ENCODE data around the gene NRM.

NRM gene

GRCh38 chr6:30688569-30688968, 2.2 kb downstream of the NRM start:
- DNase-seq (ENCODE audit: low spot score) = no peak

GRCh38 chr6:30687659-30688431, 2.9 kb downstream of the NRM start:
- DNase-seq (ENCODE audit: low spot score) = peak; percentile 59

GRCh38 chr6:30686908-30687658, 3.7 kb downstream of the NRM start:
- DNase-seq (ENCODE audit: low spot score) = peak; percentile 96

- peak; percentile 90 for DNase-seq (ENCODE audit: low spot score)
These were observed 4.5 kb downstream of the NRM start, which contains the start of gene PPP1R18 for GRCh38 chr6:30686009-30686907. PPP1R18 (minus strand) TSS chr6:30686645; CDS start chr6:30686018, 627 bp downstream.

- peak; percentile 34 for DNase-seq (ENCODE audit: low spot score)
These were observed 5.4 kb downstream of the NRM start for GRCh38 chr6:30685157-30686008.

- DNase-seq (ENCODE audit: low spot score) = peak; percentile 55
These were observed 6.2 kb downstream of the NRM start for GRCh38 chr6:30684386-30685156.

- DNase-seq (ENCODE audit: low spot score) = no peak
These were observed 6.8 kb downstream of the NRM start for GRCh38 chr6:30683980-30684338.

GRCh38 chr6:30683183-30683979, 7.4 kb downstream of the NRM start:
- no peak for DNase-seq (ENCODE audit: low spot score)

- DNase-seq (ENCODE audit: low spot score) = peak; percentile 91
These were observed 8.4 kb downstream of the NRM start for GRCh38 chr6:30682143-30683117.

GRCh38 chr6:30681766-30682142, 9.0 kb downstream of the NRM start:
- no peak for DNase-seq (ENCODE audit: low spot score)

GRCh38 chr6:30679765-30680535, 10.8 kb downstream of the NRM start:
- no peak for DNase-seq (ENCODE audit: low spot score)

GRCh38 chr6:30678964-30679726, 11.6 kb downstream of the NRM start:
- DNase-seq (ENCODE audit: low spot score) = peak; percentile 87

GRCh38 chr6:30676660-30677285, 14.0 kb downstream of the NRM start:
- no peak for DNase-seq (ENCODE audit: low spot score)

- DNase-seq (ENCODE audit: low spot score) = peak; percentile 93
These were observed 18.1 kb downstream of the NRM start, which contains the start of gene DHX16 for GRCh38 chr6:30672445-30673253. DHX16 (minus strand) TSS chr6:30673006; CDS start chr6:30672841, 165 bp downstream.

- DNase-seq (ENCODE audit: low spot score) = peak; percentile 17
These were observed 19.8 kb downstream of the NRM start for GRCh38 chr6:30670760-30671527.

Measured in GM03348 (cell line).